PFSK-1 (cell line): ENCODE data around the gene RIPOR1.
A peak's percentile ranks its signal among the peaks of the same experiment; 100 is the strongest.

Experiments used
- FOXP2 ChIP-seq: optimal IDR thresholded peaks from 2 replicates; pipeline ENCODE3; 2011; ENCODE audit warnings: borderline replicate concordance, control low read depth, inconsistent platforms; ENCODE audit not compliant: insufficient read depth; ENCODE audit errors: extremely low read length, extremely low read depth
- POLR2AphosphoS5 ChIP-seq: IDR thresholded peaks from 2 replicates; pipeline ENCODE4 v1.6.1; 2012; ENCODE audit warnings: low read depth, mild to moderate bottlenecking, control low read depth, low read length, moderate library complexity
- REST ChIP-seq, 2 experiments: IDR thresholded peaks; 2 replicates each; pipeline versions ENCODE4 v1.6.1 to v1.8.0; 2011 to 2012; ENCODE audit warnings: low read depth in 2 of 2, low read length in 2 of 2, control low read depth in 1 of 2, inconsistent platforms in 1 of 2, mild to moderate bottlenecking in 1 of 2, moderate library complexity in 1 of 2; ENCODE audit not compliant: insufficient read depth in 1 of 2
- TAF1 ChIP-seq: IDR thresholded peaks from 2 replicates; pipeline ENCODE4 v1.6.1; 2012; ENCODE audit warnings: low read length, control low read depth, borderline replicate concordance; ENCODE audit not compliant: insufficient read depth

GRCh38 chr16:67528870-67529581 is 397 bp downstream of the RIPOR1 start:
- TF ChIP-seq POLR2AphosphoS5: 0 out of 2 replicates have a peak, but pooled peaks have one; percentile 25
- no peak for TF ChIP-seq TAF1
- TF ChIP-seq REST (IDR thresholded peaks at IDR 0.05; ENCODE audit: insufficient read depth in 1 of 2, low read depth in 2 of 2, low read length in 2 of 2): no peak
- TF ChIP-seq FOXP2: no peak
